Adrenal gland (tissue), 12 donors: ENCODE results near the gene LCK. TPM values are rescaled to one million over a fixed set of nuclear protein-coding genes. Genes with fewer than 3 reads are reported as not detected.

ENCODE experiments used
- DNase-seq, 7 donors: peaks; one replicate each; pipeline ENCODE4 v3.0.0-alpha.2; 2019 to 2020
- H3K27ac ChIP-seq, 5 donors: fragments of 200-600 bp; sonication (generic) in 4 of 5; 1 replicate in 3 of 5; 2 replicates in 2 of 5; pipeline versions ENCODE4 v1.5.1 to v1.8.0; 2016 to 2020; ENCODE audit warnings: mild to moderate bottlenecking in 1 of 5
- H3K27me3 ChIP-seq: fragments of 200-600 bp; 2 replicates; pipeline ENCODE4 v1.8.0; 2021
- H3K36me3 ChIP-seq, 2 donors: fragments of 200-600 bp; replicated peaks in 1 of 2; 1 replicate in 1 of 2; 2 replicates in 1 of 2; pipeline versions ENCODE4 v1.5.1 to v1.8.0; 2018 to 2022
- H3K4me1 ChIP-seq, 2 donors: fragments of 200-600 bp; replicated peaks in 1 of 2; 1 replicate in 1 of 2; 2 replicates in 1 of 2; pipeline versions ENCODE4 v1.5.1 to v1.8.0; 2018 to 2021
- H3K4me3 ChIP-seq, 4 donors: fragments of 200-600 bp; sonication (generic) in 3 of 4; one replicate each; pipeline ENCODE4 v1.5.1; 2016 to 2018
- H3K9me3 ChIP-seq, 3 donors: fragments of 200-600 bp; sonication (generic) in 1 of 3; replicated peaks in 1 of 3; 1 replicate in 2 of 3; 2 replicates in 1 of 3; pipeline versions ENCODE4 v1.5.1 to v1.8.0; 2016 to 2021
- CTCF ChIP-seq, 6 experiments: fragments of 450-650 bp in 4 of 6; fragments of 200-600 bp in 2 of 6; sonication (generic) in 1 of 6; IDR thresholded peaks; 1 replicate in 5 of 6; 2 replicates in 1 of 6; pipeline versions ENCODE4 v1.5.1 to v1.8.0; 2016 to 2021; ENCODE audit warnings: antibody characterized with exemption in 6 of 6, mild to moderate bottlenecking in 2 of 6, moderate library complexity in 1 of 6
- POLR2A ChIP-seq, 2 donors: fragments of 450-650 bp; IDR thresholded peaks; one replicate each; pipeline ENCODE4 v1.6.1; 2017; ENCODE audit warnings: antibody characterized with exemption in 2 of 2, mild to moderate bottlenecking in 2 of 2, moderate library complexity in 1 of 2
- WGBS, 4 donors: extraction: QIAGEN DNeasy Blood & Tissue Kit in 2 of 4; methylation state at CpG; one replicate each; pipeline versions ENCODE4 v1.1.5 to v1.1.7; 2013 to 2017; 5-methylcytosine and 5-hydroxymethylcytosine counted together
- intact Hi-C, 2 donors: fragments of 100-400 bp; cut with DNase I; formaldehyde crosslinking; loops; one replicate each; pipeline versions ENCODE4 v1.14.1 to v1.15.0; 2022 to 2023
- polyA plus RNA-seq, 3 donors: library from polyadenylated mRNA; stranded (reverse); fragments of 200-250 nt in 2 of 3; fragments of 350-450 nt in 1 of 3; fragmentation: Illumina TruSeq in 1 of 3; extraction: RNeasy Lipid Tissue Mini Kit (QIAGEN cat#74804) in 1 of 3; gene quantifications; one replicate each; pipeline ENCODE4 v1.2.3, GENCODE V29; 2013 to 2014
- total RNA-seq, 9 donors: library from RNA; depleted of rRNA in 4 of 9; stranded (reverse); fragments of >200 nt in 4 of 9; fragments of 120-200 nt in 1 of 9; fragmentation: NEBNext Ultra II Directional in 1 of 9; extraction: Animal tissue kit (Norgen Biotek cat#: 25700) in 1 of 9; gene quantifications; one replicate each; pipeline versions ENCODE4 v1.1.0 to v1.2.4, GENCODE V29; 2013 to 2023
- donor health status: healthy with polysubstance abuse.
- donor health status: Bipolar disorder and iron deficiency.
- donor health status: DM: yes; HTN: yes; CAD: no.
- donor health status: DM: no; HTN: no; CAD: no.
- donor health status: DM: no; HTN: no; CAD: no.
- donor health status: DM: yes; HTN: yes; CAD: no.

LCK gene
- total and polyA plus RNA-seq, 12 donors = 0.30 to 2.9 (median 1.8) TPM

GRCh38 chr1:32272557-32273390 lies 21.7 kb downstream of the LCK start:
- Histone ChIP-seq H3K27me3 (peaks cover 3% of the 10 kb centered on the region), H3K27ac (no peak overlapping the region), H3K4me3 (no peak overlapping the region), H3K36me3 (no peaks in the 10 kb centered on the region), H3K4me1 (no peaks in the 10 kb centered on the region), H3K9me3 (no peaks in the 10 kb centered on the region)
- 75 to 79% (median 75%) methylated on average over 7 of the region's 7 CpGs for WGBS, 4 donors
- no peak for TF ChIP-seq CTCF (IDR thresholded peaks at IDR 0.05)
- no peak for TF ChIP-seq POLR2A (IDR thresholded peaks at IDR 0.05)
- no peak for DNase-seq
- intact Hi-C loops = no loop called here

GRCh38 chr1:32273391-32274208 lies 22.5 kb downstream of the LCK start:
- no peaks in the 10 kb centered on the region for H3K9me3 ChIP-seq
- intact Hi-C loops = no loop called here
- TF ChIP-seq POLR2A (IDR thresholded peaks at IDR 0.05) (no peak), CTCF (IDR thresholded peaks at IDR 0.05) (no peak)
- H3K4me3 ChIP-seq = no peak overlapping the region
- no peak for DNase-seq
- H3K27me3 ChIP-seq = peaks cover 3% of the 10 kb centered on the region
- 57 to 66% (median 62%) methylated on average over 9 to 10 of the region's 10 CpGs for WGBS, 4 donors
- no peaks in the 10 kb centered on the region for H3K36me3 ChIP-seq
- no peak overlapping the region for H3K27ac ChIP-seq
- no peaks in the 10 kb centered on the region for H3K4me1 ChIP-seq

- 77 to 86% (median 83%) methylated on average over 21 to 31 of the region's 31 CpGs for WGBS, 4 donors
- Histone ChIP-seq H3K4me3 (no peak overlapping the region), H3K27me3 (peaks cover 3% of the 10 kb centered on the region), H3K4me1 (no peaks in the 10 kb centered on the region), H3K36me3 (no peaks in the 10 kb centered on the region), H3K27ac (no peak overlapping the region), H3K9me3 (no peaks in the 10 kb centered on the region)
- TF ChIP-seq POLR2A (IDR thresholded peaks at IDR 0.05) = no peak
- TF ChIP-seq CTCF (IDR thresholded peaks at IDR 0.05) = no peak
- DNase-seq = no peak
- intact Hi-C loops = no loop called here
These were observed 23.7 kb downstream of the LCK start for GRCh38 chr1:32274646-32275340.

GRCh38 chr1:32275424-32275823 lies 24.4 kb downstream of the LCK start:
- Histone ChIP-seq H3K27ac (no peak overlapping the region), H3K9me3 (no peaks in the 10 kb centered on the region), H3K4me3 (peak overlapping the region in 1 of 4 donors; percentile 19), H3K27me3 (peaks cover 3% of the 10 kb centered on the region), H3K4me1 (no peaks in the 10 kb centered on the region), H3K36me3 (no peaks in the 10 kb centered on the region)
- intact Hi-C loops = no loop called here
- peak in 3 of 7 donors; percentile 34 to 54 (median 34) for DNase-seq
- no peak for TF ChIP-seq CTCF (IDR thresholded peaks at IDR 0.05)
- TF ChIP-seq POLR2A (IDR thresholded peaks at IDR 0.05) = no peak
- WGBS, 4 donors = 7 to 15% (median 11%) methylated on average over 4 to 41 of the region's 41 CpGs
